ENCODE measurements around the gene PTPRN2.

The PTPRN2 gene

DNA sequence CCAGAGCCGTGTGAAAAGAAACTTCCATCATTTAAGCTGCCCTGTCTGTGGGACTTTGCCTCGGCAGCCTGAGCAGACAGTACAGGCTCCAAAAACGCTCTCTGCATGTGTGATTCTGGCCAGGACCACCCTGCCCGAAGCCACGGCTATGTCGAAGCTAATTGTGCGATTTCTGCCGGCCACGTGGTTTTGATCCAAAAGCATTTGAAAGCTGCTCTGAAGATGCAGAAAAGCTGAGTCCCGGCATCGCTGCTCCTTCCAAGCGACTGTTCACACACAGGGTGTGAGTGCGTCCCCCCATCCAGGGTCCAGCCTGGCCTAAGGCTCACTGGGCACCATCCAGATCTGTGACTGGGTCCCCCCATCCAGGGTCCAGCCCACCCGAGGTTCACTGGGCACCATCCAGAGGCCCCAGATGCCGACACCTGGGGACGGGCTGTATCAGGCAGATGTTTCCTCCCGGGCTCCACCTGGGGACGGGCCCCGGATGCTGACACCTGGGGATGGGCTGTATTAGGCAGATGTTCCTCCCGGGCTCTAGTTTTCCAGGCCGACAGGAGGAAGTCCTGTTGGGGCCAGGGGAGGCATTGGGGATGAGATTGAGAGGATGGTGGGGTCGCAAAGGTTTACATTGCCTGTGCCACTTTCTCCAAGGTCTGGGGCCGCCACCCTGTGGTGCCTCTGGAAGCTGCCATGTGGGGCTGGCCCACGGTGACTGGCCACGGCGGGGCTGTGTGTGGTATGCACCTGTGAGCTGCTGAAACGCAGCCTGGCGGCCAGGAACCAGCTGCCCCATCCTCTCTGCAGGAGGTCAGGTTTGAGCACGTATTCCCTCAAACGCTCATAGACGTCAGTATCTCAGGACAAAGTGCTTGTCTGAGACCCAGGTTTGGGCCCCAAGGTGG lies 723.5 kb downstream of the PTPRN2 start:
- DNase-seq: no peak

DNA sequence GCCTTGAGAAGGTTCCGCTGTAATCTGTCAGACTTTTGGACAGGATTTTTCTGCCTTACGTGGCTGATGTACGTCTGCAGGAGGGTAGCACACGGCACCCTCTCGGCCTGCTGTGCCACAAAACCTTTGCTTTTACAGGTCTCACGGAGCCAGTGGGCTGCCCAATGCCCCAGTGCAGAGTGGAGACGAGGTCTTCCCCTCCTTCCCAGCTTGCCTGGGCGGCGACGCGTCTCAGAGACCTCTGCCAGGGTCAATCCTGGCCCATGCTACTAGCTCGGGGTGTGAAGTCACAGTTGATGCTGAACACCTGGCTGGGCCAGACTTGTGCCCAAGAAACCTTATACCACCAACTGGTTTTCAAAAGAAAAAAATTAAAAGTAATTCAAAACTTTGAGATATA lies 724.4 kb downstream of the PTPRN2 start:
- no peak for DNase-seq

DNA sequence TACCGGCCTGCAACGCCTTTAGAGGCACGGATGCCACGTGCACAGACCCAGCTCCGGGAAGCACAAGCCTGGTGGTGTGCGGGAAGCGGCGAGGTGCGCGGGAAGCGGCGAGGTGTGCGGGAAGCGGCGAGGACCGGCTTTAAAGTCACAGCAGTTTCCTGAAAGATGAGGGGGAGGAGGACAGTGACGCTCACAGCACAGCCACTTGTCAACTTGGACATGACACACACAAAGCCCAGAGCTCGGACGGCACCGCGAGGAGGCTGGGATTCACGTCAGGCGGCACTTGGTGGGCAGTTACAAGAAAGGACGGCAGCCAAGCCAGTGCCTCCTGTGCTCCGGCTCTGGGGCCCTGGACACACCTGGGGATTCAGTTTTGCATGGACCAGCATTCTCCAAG lies 724.9 kb downstream of the PTPRN2 start:
- DNase-seq: no peak

DNA sequence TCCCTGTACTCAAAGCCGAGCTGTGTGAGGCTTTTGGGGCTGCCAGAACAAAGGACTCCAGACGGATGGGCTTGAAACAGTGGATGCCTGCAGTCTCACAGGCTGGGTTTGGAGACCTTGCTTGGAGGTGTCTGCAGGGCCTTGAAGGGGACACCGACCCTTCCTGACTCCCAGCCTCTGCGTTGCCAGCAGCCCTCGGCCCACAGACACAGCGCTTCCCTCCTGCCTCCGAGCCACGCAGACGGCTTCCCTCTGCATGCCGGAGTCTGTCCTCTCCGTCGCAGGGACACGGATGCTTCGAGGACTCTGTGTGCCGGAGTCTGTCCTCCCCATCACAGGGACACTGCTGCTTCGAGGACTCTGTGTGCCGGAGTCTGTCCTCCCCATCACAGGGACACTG lies 726.1 kb downstream of the PTPRN2 start:
- DNase-seq: no peak

DNA sequence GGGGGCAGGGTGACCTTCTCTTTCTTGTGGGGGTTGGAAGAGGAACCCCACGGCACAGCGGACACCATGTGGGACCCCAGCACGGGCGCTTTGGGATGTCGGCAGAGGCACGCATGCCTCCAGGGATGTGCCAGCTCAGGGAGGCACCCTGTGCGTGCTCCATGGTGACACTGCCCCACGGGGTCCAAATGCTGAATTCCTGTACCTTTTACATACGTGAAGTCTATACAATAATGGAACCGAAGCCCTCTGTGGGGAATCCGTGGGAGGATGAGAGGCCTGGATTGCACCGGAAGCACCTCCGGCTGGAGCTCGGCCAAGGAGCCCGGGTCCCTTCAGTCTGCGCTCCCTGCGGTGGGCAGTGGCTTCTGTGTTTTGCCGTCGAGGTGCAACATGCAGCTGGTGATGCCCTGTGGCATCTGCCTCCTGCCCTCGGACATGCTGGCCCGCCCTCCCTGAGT lies 726.6 kb downstream of the PTPRN2 start:
- DNase-seq: no peak

DNA sequence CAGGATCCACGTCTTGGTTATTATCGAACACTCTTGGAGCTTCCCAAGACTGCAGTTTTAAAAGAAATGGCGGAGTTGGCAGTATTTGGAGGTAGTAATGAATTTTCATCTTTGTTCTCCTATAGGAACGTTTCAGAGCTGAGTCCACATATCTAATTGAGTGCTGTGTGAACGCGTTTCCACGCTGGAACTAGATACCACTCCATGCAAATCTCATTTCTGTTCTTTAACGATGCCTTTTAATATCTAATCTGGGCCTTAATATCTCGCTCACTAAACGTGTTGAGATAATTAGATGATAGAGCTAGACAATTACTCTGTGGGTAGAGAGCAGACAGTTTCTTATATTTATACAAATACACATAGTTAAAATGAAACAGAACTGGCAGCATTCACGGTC lies 727.2 kb downstream of the PTPRN2 start:
- DNase-seq: no peak

DNA sequence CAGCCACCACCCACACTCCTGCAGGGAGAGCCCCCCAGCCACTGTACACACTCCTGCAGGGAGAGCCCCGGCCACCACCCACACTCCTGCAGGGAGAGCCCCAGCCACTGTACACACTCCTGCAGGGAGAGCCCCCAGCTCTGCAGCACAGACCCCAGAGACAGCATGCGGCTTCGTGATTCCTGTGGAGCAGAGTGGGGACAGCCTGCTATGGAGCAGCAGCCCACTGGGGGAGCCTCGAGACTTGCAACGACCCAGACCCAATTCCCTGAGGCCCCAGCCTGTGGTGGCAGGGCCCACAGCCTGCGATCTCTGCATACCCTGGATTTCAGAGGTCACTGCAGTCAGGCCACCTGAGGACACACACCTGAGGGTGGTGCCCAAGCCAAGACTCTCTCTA lies 727.7 kb downstream of the PTPRN2 start:
- DNase-seq: no peak

DNA sequence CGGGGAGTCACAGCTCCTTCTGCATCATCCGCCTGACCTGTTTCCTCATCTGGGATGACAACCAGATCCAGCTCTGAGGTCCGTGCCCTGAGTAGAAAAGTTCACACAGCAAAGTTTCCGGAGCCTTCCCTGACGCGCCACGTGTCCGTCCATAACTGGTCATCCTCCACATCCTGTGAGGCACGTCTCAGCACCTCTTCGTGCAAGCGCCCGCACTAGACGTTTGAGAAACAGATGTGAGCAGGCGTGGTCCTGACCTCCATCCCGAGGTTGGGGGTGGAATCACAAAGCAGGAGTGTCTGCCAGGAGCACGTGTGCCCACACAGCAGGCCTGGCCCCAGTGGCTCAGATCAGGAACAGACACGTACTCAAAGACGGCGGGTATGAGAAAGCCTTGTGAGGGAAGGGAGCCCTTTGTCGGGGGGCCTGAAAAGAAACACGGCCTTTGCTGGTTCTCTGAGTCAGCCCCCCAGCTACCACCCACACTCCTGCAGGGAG lies 730.0 kb downstream of the PTPRN2 start:
- DNase-seq: no peak

DNA sequence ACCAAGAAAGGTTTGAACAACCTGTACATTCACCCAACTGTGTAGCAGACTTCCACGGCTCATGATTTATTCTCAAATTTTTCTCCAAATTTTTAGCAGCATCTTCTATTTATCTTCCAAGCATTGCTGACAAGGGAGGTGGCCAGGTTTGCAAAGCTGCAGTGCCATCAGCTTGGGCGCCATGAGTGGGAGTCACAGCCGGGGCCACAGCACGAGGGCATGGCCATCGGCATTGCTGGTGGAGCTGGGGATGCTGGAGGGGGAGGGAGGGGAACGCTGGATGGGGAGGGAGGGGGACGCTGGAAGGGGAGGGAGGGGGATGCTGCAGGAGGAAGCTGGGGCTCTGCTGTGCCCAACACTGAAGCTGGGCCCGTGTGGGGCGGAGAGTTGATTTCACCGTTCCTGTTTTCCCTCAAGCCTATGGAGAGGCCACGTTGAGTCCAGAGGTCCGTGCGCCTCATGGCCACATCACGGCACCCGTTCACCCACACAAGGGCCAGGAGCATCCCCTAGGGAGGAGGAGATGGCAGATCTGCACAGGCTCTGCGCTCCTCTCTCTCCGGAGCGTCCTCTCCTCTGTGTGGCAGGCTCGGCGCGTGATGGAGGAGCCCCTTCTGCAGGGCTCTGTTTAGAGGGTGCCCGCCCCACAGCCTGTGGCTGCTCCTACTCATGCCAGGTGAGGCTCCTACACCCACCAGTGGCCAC lies 730.6 kb downstream of the PTPRN2 start:
- no peak for DNase-seq

DNA sequence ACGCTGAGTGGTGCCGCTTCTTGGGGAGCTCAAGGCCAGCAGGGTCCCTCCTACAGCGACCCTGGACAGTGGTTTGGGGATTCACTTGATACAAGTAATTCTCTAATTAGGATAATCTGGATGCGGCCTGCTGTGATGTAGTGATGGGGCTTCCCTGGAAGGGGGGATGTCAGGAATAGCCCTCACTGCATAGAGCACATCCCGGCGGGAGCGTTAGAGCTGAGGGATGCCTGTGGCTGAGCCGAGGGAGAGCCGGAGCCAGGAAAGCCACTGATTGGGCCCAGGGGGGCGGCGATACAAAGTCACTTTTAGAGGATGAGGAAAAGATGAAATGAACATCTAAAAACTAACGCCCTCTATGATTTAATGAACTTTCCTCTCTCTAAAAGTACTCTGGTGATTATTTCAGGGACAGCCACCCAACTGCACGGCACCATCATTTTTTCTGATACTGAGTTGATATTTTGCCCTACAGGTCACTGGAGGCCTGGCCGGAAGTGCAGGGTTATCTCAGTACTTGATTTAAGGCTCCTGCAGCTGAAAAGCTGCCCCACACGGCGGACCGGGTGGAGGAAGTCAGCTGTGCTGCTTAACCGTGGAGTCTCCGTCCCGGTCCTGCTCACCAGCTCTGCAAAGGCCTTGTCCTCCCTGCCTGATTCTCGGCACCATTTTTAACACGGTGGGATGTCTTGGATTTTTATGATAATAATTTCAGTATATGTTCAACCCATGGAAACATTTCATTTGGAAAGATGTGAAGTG lies 732.0 kb downstream of the PTPRN2 start:
- DNase-seq: no peak

DNA sequence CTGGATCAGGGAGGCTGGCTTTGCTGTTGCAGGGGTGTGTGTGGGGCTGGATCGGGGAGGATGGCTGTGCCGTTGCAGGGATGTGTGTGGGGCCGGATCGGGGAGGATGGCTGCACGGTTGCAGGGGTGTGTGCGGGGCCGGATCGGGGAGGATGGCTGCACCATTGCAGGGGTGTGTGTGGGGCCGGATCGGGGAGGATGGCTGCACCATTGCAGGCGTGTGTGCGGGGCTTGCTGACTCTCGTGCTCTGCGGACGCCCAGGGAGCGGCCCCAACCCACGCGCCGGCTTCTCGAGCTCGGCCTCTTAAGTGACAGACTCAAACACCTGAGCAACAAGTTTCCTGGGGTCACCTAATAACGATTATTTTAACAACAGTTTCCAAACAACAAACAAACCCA lies 732.6 kb downstream of the PTPRN2 start:
- no peak for DNase-seq

DNA sequence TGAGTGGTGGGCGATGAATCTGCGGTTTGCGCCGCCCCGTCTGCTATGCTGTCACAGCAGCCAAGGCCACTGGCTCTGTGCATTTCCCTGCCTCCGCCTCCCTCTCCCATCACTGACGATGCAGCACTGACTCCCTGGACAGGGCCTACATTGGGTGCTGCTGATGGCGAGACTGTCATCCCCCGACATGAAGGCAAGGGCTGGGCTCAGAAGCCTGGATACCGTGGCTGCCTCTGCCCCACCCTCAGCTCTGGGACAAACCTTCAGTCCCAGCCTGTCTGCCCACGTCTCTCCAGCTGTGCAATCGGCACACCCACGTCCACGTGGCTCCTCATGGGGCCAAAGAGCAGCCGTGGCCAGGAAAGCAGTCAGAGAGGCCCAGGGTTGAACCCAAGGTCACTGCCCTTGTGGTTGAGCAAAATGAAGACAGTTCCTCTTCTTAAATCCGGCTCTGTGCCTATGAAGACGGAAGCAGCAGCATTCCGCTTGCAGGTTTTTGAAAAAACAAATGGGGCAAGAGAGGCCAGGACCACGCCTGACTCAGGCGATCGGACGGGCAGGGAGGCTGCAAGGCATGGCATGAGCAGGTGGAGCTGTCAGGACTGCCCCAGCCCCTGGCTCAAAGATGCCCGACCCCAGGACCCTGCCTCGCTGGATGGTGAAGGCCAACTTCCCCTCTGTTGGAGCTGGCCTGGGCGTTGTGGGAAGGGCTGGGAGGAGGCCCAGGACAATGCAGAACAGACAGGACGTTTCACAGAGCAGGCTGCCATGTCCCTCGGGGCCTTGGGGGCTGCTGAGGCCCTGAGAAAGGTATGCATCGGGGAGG lies 733.3 kb downstream of the PTPRN2 start:
- no peak for DNase-seq

DNA sequence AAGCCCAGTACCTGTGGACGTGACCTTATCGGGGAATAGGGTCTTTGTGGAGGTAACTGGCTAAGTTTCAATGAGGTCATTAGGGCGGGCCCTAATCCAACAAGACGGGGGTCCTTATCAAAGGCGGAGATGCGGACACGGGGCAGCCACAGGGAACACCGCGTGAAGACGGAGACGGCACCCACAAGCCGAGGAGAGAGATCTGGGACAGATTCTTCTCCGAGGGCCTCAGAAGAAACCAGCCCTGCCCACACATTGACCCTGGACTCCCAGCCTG lies 733.9 kb downstream of the PTPRN2 start:
- no peak for DNase-seq

DNA sequence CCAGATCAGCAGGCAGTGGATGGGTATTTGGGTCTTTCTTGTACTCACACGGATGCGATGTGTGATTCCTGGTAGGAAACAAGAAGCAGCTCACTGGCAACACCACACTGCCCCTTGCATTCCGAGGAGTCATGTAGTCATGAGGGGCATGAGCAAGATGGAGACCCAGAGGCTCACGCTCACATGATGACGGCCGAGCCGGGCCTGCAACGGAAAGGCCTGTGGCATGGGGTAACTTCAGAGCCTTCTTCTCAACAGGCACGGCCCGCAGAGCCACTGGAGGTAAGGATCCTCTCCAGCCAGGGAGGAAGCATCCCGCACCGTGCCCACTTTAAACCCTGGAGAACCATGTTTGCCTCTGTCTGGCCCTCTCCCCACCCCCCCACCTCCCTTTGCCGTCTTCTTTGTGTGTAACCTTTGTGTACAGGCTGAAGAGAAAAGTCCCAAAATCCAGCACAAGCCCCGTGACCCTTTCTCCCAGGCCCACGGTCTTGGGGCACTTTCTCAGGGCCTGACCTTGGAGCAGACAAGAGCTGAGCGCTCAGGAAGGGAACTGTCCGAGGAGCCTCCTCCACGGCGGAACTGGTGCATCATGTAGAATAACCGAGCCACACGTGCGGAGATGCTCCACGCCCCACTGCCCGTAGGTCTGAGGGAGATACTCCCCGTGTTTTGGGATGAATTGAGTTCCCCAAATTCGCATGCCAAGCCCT lies 734.4 kb downstream of the PTPRN2 start:
- DNase-seq: no peak

DNA sequence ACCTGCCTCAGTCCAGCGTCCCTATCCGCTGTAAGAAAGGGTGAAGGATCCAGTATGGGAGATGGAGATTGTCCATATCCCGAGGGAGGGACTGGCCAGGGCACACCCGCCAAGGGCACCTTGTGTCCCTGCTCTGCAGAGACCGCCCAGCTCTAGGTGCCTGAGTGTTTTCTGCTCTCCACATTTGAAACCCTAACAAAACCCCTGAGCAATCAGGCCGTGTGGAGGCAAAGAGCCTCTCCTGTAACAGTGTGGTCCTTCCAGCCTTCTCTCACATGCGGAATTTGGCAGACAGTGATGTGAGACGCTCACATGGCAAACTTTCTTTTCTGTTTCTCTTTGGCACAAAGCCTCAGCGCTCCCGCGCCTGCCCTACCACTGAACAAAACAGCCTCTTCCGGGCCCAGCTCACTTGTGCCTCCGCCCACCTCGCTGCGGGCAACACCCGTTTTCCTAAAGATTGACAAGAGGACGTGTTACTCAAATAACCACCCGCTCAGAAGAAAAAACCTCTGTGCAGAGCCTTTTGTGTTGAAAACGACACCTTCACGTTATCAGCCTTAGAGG lies 736.0 kb downstream of the PTPRN2 start:
- peak; percentile 70 for DNase-seq

DNA sequence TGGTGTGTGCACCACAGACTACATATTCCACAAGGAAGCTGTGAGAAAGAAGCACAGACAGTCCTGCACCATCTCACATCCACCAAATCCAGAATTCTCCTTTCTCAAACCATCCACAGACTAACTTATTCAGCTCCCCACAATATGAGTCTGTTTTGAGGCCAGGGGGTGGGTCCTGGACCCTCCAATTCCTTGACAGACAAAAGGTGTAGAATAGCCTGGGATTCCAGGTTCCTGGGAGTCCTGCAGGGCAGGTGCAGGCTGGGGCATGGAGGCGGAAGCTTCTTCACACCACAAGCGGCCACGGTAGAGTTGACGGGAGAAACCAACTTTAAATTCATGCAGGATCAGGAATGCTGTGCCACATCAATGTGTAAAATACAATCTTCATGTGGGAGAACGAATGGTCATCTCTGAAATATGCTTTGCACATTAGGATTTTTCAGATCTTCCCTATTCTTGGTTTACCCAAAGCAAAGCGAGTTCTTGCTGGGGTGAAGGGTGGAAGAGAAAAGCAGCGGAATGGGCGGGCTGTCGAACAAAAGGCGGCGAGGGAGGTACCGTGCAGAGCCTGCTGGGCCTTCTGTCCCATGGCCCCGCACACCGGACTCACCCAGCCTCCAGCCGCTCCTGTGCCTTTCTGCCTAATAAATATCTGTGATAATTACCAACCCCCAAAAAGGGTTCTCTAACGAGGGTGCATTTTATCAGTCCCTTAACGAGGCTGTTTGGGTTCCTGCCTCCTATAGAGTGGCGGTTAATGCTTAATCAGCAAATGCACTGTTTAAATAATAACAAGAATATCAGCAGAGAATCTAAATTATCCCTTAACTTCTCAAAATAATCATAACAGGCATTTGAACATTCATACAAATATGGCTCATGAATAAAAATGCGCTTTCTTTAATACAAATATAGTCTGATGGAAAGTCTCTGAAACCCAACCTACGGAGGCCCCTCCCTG lies 736.9 kb downstream of the PTPRN2 start:
- DNase-seq: no peak

DNA sequence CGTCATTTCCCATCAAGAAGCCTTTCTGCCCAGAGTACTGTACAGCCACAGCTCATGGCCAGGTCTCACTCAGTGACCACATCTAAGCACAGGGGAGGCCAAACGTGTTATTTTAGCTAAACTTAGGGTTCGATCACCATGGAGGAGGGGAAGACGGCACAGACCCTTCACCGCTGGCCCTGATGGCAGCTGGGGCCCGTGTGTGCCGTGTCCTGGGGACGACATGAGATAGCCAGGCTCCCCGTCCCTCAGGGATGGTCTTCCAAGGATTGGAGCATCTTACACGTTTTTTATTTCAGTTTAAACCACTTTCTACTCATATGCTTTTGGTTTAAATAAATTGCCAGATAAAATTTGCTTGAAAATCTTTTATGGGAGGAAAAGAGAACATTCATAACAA lies 737.9 kb downstream of the PTPRN2 start:
- no peak for DNase-seq

DNA sequence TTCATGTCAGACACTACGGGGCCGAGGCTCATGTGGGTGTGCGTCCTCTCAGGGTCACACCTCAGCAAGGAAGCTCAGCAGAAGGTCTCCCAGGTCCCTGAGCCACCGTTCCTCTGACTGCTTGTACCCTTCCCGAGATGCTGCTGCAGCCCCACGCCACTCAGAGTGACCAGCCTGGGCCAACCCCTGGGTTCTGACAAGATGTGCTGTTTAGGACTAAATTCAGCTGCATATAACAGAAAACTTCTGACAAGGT lies 738.4 kb downstream of the PTPRN2 start:
- DNase-seq: no peak

DNA sequence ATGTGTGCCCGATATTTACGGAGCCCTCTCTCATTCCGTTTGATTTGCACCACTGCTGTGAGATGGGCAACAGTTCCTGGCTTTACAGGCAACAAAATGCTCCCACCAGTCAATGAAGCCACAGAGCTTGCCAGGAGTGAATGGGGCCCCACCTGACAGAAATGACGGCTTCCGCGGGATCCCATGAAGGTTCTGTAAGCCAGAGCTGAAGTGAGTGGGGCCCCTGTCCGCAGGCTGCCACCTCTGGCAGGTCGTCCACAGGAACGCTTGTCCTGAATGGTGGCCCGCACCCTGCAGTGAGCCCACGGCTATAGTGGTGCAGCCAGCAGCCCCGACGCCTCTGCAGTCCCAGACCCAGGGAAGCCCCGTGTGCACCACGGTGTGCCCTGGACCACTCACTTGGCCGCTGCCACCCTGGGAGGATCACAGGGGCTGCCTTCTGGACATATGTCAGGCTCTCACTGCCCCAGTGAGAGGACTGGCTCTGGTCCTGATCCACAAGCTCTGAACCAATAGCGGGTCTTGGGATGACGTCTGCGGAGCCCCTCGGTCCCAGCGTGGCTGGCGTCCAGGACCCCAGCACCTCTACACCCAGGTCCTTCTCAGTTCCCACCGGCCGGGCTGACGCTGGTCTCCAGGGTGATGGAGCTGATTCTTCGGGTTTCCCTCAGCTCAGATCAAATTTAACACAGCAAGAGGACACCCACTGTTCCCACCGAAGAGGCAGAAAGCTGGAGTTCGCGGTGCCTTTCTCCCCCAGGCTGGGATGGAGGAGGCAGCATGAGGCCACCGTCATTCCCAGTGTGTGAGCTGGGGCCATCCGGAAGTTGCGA lies 738.9 kb downstream of the PTPRN2 start:
- no peak for DNase-seq
